Fibroblast of peridontal ligament (primary cell): ENCODE measurements around the gene ARHGAP29.
"Not testable (repeated sequence)": the region's sequence is repeated elsewhere in the genome, so short reads cannot be mapped to it uniquely, and the experiment has no call there.

Experiments used
- DNase-seq: peaks from one replicate; pipeline ENCODE4 v3.0.0-alpha.2; 2010; ENCODE audit errors: extremely low read depth

The ARHGAP29 gene

GRCh38 chr1:94180650-94181049, 56.7 kb downstream of the ARHGAP29 start:
- DNase-seq: no peak

- DNase-seq: no peak
Measured at GRCh38 chr1:94178901-94179300, 58.5 kb downstream of the ARHGAP29 start.

- no peak for DNase-seq
Measured at GRCh38 chr1:94169126-94169525, 68.3 kb downstream of the ARHGAP29 start.

GRCh38 chr1:94165843-94166242, 71.5 kb downstream of the ARHGAP29 start:
- no peak for DNase-seq

DNA sequence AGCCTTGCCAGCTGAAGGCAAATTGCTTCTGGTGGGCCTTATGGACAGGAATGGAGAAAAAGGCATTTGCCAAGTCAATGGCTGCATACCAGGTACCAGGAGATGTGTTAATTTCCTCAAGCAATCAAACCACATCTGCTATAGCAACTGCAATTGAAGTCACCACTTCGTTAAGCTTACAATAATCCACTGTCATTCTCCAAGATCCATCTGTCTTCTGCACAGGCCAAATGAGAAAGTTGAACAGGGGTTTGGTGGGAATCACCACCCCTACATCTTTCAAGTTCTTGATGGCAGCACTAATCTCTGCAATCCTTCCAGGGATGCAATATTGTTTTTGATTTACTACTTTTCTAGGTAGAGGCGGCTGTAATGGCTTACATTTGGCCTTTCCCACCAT, 72.5 kb downstream of the ARHGAP29 start:
- DNase-seq: not testable (repeated sequence)

DNA sequence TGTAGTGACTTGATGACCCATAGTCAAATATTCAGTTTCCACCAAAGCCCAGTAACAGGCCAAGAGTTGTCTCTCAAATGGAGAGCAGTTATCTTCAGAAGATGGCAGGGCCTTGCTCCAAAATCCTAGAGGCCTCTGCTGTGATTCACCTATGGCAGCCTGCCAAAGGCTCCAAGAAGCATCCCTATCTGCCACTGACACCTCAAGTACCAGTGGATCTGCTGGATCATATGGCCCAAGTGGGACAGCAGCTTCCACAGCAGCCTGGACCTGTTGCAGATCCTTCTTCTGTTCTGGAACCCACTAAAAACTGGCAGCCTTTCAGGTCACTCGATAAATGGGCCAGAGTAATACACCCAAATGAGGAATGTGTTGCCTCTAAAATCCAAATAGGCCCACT, 73.3 kb downstream of the ARHGAP29 start:
- not testable (repeated sequence) for DNase-seq

DNA sequence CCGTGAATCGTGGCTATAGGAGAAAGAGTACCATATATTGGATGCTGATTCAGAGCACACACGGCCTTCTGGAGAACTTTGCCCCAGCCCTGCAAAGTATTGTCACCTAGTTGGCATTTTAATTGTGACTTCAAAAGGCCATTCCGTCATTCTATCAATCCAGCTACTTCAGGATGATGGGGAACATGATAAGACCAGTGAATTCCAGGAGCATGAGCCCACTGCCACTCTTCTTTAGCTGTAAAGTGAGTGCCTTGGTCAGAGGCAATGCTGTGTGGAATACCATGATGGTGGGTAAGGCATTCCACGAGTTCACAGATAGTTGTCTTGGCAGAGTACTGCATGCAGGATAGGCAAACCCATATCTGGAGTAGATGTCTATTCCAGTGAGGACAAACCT, 74.1 kb downstream of the ARHGAP29 start:
- not testable (repeated sequence) for DNase-seq

- peak; percentile 80 for DNase-seq
Measured at GRCh38 chr1:94160811-94161210, 76.6 kb downstream of the ARHGAP29 start.

- peak; percentile 49 for DNase-seq
Measured at GRCh38 chr1:94156096-94156625, 81.2 kb downstream of the ARHGAP29 start.

GRCh38 chr1:94154989-94155388, 82.4 kb downstream of the ARHGAP29 start:
- no peak for DNase-seq

- no peak for DNase-seq
Measured at GRCh38 chr1:94153133-94153532, 84.3 kb downstream of the ARHGAP29 start.

- not testable (repeated sequence) for DNase-seq
Measured at GRCh38 chr1:94149166-94149565, 88.2 kb downstream of the ARHGAP29 start.

DNA sequence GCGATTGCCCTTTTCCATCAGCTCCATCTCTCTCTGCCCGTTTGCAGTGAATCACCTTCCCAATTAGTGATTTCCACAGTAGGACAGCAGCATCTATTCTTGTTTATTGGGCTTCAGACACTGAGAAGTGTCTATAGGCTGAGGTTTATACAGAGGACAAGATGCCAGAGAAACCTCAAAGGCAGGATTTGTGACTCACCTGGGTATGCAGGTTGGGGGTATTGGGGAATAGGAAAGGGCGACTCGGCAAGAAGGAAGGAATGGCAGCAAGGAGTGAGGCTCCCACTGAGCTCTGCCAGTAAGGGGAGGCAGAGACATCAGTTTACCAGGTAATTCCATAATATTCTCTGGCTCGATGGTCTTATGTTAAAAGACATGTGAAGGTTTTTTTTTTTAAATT, 91.1 kb downstream of the ARHGAP29 start:
- no peak for DNase-seq

DNA sequence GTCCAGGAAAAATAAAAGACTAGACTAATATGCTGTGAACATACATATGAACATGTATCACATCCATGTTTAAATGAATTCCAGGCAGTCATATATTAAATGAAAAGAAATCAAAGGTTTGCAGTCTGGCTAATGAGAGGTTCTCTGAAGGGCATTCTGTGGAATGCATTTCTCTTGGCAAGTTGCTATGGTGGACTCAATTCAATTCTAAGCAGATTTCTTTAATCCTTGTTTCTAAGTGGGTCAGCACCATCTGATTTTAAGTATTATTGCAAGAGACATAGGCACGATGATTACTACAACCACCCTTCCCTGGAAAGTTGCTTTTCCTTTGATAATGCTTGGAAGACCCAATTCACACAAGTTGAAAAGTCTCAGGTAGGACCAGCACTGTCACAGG, 92.5 kb downstream of the ARHGAP29 start:
- DNase-seq: peak; percentile 65

GRCh38 chr1:94143809-94144176, 93.6 kb downstream of the ARHGAP29 start:
- no peak for DNase-seq

- DNase-seq: peak; percentile 84
Measured at GRCh38 chr1:94143173-94143808, 94.1 kb downstream of the ARHGAP29 start.

GRCh38 chr1:94142583-94142982, 94.8 kb downstream of the ARHGAP29 start:
- no peak for DNase-seq

DNA sequence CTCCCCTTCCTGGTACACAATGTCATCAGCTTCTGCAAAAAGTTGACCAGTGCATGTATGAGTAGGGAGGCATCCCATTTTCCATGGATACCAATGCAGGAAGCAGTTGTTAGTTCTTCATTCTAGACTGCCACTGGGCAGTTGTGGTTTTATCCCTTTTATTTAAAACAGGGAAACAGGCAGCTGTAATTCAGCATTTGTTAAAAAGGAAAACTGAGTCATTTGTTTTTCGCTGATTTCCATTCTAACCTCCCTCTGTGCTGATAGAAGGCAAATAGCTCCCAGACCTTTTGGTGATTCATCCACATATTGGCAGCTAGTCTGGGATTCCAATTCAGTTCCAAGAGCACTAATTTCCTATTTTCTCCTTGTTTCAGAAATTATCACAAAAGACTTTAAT, 95.4 kb downstream of the ARHGAP29 start:
- peak; percentile 89 for DNase-seq

- DNase-seq: no peak
Measured at GRCh38 chr1:94132111-94132510, 105.3 kb downstream of the ARHGAP29 start.

DNA sequence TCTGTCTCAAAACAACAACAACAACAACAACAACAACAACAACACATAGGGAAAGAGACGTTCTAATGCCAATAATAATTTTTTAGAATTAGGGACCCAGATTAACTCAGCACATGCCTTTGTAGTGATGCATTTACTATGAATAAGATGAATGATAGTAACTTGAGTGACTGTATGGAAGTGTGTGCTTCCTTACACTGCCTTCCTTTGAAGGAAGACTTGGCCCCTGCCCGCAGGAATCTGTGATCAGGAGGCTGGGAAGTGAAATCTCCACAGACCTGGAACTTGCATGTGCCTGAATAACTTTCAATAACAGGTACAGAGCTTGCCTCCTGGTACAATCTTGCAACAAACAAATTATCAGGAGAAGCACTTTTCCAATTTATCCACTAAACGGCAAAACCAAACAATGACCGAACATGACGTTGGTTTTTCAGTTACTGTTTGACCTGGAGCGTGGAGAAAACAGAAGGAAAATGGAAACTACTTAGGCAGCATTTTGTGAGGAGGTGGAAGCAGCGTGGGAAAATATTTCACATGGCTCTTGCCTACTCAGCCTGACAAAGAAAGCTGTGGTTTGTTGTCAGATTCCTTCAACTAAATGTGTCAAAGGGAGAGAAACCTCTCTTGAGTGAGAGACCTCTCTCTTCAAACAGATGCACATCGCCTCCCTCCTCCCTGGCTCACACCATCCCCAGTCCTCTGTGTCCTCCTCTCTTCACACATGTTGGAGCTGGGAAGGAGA, 106.4 kb downstream of the ARHGAP29 start:
- DNase-seq: peak; percentile 58

- no peak for DNase-seq
Measured at GRCh38 chr1:94126651-94127050, 110.7 kb downstream of the ARHGAP29 start.

DNA sequence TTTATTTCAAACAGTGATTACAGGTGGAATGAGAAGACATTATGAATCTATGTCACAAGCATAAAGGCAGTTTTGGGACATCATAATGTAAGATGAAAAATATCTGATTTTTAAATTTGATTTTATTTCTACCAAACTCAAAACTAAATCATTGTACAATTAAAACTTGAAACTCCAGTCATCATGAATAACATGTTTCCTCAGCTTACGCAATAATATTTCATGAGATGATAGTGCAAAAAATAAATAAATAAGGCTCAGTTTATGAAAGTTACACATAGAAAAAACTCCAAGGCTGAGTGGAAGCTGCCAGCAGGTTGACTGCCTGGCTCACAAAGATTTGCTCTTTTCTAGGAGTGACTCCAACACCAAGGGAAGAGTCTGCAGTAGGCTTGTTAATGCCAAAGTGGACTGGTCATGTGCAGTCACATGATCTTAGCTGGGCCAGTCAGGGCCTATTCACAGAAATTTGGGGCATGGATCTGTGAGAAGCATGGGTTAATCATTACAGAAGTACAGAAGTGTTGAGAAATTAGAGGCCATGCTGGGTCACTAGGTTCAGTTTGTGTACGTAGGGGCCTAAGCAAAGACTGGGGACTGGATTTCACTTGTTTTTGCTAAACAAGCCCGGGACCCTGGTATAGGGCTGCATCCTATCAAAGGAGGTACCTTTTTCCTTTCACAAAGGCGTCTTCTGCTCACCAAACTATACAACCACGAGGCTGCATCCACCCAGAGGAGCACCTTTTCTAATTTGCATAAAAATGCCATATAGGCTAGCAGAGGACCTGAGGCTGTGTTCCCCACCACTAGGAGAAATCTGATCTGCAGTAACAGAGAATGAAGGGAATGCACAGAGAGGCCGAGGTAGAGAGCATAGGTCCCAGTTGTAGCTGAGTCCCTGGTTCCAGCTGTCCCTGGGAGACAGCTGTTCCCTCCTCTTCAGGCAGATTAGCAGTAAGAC, 111.6 kb downstream of the ARHGAP29 start:
- no peak for DNase-seq
